ENCODE results near the gene PDPR. TPM values are rescaled to one million over a fixed set of nuclear protein-coding genes. Genes with fewer than 3 reads are reported as not detected.
A peak's percentile ranks its signal among the peaks of the same experiment; 100 is the strongest.
"Not testable (repeated sequence)": the region's sequence is repeated elsewhere in the genome, so short reads cannot be mapped to it uniquely, and the experiment has no call there.

PDPR gene
- total and polyA plus RNA-seq, 2 experiments from 2014 or later = 6.8 to 16.7 TPM

DNA sequence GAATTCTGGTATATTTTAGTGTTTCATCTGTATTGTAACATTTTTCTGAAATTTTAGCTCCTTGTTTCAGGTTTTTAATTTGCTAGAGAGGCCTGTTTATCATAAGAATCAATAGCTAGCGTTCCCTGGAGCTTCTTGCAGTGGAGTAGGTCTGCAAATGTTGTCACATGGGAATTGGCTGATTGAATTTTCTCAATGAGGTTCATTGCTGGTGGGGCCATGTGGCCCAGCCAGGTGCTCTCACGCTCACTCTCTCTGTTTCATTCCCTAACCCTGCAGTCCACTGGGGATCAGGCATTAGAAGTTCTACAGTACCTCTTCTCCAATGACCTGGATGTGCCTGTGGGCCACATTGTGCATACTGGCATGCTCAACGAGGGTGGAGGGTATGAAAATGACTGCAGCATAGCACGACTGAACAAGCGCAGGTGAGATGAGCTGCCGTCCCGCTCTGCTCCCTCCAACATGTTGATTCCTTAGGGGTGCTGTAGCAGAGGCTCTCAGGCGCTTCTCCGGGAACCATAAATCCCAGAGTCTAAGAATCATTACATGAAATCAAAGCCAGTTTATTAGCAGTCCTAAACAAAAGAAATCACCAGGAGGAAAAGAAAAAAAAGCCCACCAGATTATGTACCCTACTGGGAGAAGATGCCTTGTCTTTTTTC is 29.2 kb downstream of the PDPR start:
- 90% methylated on average over 9 of the region's 9 CpGs for WGBS (ENCODE audit: low lambda C conversion rate, missing lambda C conversion rate)
- not testable (repeated sequence) for DNase-seq (ENCODE audit: low spot score); H3K9me3 ChIP-seq (ENCODE audit: low read depth); H3K4me3 ChIP-seq; H3K27ac ChIP-seq; H3K27me3 ChIP-seq; H3K4me1 ChIP-seq (ENCODE audit: insufficient read depth); H3K4me2 ChIP-seq; H4K20me1 ChIP-seq (ENCODE audit: insufficient read depth, poor library complexity, severe bottlenecking); H2AFZ ChIP-seq; H3K79me2 ChIP-seq; H3K36me3 ChIP-seq (replicated peaks; ENCODE audit: insufficient read depth, low read depth); H3K9me2 ChIP-seq (replicated peaks; ENCODE audit: insufficient read depth)

DNA sequence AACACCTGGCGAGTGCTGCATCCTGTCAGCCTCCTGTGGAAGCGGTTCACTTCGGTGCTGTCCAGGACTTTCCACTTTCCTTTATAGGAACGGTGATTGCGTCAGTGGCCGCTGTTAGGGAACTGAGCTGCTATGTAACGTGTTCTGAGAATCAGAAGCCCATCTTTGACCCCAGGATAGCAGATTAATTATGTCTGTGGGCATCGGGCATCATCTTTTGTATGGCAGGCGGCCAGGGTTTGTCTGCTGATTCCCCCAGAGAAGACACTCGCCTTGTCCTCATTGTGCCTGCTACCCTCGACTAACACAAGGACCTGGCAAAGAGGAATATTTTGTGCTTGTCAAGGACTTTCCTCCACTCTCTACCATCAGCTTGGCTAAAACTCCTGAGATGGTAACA is 33.7 kb downstream of the PDPR start:
- WGBS (ENCODE audit: low lambda C conversion rate, missing lambda C conversion rate) = 94% methylated on average over 11 of the region's 11 CpGs
- H3K4me2 ChIP-seq; DNase-seq (ENCODE audit: low spot score); H3K27ac ChIP-seq; H3K27me3 ChIP-seq; H3K79me2 ChIP-seq; H4K20me1 ChIP-seq (ENCODE audit: insufficient read depth, poor library complexity, severe bottlenecking); H3K4me3 ChIP-seq; H3K36me3 ChIP-seq (replicated peaks; ENCODE audit: insufficient read depth, low read depth); H3K9me2 ChIP-seq (replicated peaks; ENCODE audit: insufficient read depth); H3K4me1 ChIP-seq (ENCODE audit: insufficient read depth); H3K9me3 ChIP-seq (ENCODE audit: low read depth); H2AFZ ChIP-seq: not testable (repeated sequence)

DNA sequence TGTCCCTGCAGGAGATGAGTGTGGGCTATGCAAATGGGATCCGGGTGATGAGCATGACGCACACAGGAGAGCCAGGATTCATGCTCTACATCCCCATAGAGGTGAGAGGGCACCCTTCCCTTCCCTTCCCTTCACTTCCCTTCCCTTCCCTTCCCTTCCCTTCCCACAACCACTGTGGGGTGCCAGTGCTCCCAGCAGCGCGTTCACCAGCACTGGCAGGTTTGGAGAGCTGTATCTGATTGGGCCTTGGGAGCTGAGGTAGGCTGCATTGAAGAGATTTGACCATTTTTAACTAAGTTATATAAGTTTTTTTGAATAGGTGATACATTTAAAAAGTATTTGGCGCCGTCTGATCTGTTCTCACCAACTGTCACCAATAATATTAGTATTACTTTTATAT is 34.3 kb downstream of the PDPR start:
- not testable (repeated sequence) for DNase-seq (ENCODE audit: low spot score); H3K79me2 ChIP-seq; H2AFZ ChIP-seq; H4K20me1 ChIP-seq (ENCODE audit: insufficient read depth, poor library complexity, severe bottlenecking); H3K4me2 ChIP-seq; H3K4me3 ChIP-seq; H3K27me3 ChIP-seq; H3K9me3 ChIP-seq (ENCODE audit: low read depth); H3K9me2 ChIP-seq (replicated peaks; ENCODE audit: insufficient read depth); H3K27ac ChIP-seq; H3K36me3 ChIP-seq (replicated peaks; ENCODE audit: insufficient read depth, low read depth)
- 95% methylated on average over 6 of the region's 6 CpGs for WGBS (ENCODE audit: low lambda C conversion rate, missing lambda C conversion rate)
- H3K4me1 ChIP-seq (ENCODE audit: insufficient read depth) = peaks cover 12% of the 10 kb centered on the region

DNA sequence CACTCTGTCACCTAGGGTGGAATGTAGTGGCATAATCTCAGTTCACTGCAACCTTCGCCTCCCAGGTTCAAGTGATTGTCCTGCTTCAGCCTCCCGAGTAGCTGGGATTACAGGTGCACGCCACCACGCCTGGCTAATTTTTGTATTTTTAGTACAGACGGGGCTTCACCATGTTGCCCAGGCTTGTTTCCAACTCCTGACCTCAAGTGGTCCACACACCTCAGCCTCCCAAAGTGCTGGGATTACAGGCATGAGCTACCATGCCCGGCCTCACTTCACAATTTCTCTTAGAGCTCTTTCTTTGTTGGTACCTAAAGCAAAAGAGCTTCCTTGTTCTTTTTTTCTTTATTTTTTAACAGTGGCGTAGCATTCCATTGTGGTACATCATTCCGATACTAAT is 35.2 kb downstream of the PDPR start:
- H3K79me2 ChIP-seq; H3K9me3 ChIP-seq (ENCODE audit: low read depth); H3K27ac ChIP-seq; H3K27me3 ChIP-seq; H4K20me1 ChIP-seq (ENCODE audit: insufficient read depth, poor library complexity, severe bottlenecking); H3K36me3 ChIP-seq (replicated peaks; ENCODE audit: insufficient read depth, low read depth); H3K9me2 ChIP-seq (replicated peaks; ENCODE audit: insufficient read depth); DNase-seq (ENCODE audit: low spot score); H3K4me2 ChIP-seq; H2AFZ ChIP-seq; H3K4me3 ChIP-seq: not testable (repeated sequence)
- WGBS (ENCODE audit: low lambda C conversion rate, missing lambda C conversion rate) = 98% methylated on average over 8 of the region's 8 CpGs
- H3K4me1 ChIP-seq (ENCODE audit: insufficient read depth) = peaks cover 13% of the 10 kb centered on the region

GRCh38 chr16:70151391-70151790 is 37.3 kb downstream of the PDPR start:
- no peak overlapping the region for H3K4me2 ChIP-seq
- TF ChIP-seq EZH2 (IDR thresholded peaks at IDR 0.05; ENCODE audit: borderline replicate concordance) (no peak), EZH2phosphoT487 (IDR thresholded peaks at IDR 0.05; ENCODE audit: low read depth, severe bottlenecking, unreplicated experiment) (no peak), CTCF (IDR thresholded peaks at IDR 0.05; ENCODE audit: poor library complexity) (no peak)
- H3K36me3 ChIP-seq (replicated peaks; ENCODE audit: insufficient read depth, low read depth) = no peaks in the 10 kb centered on the region
- no peaks in the 10 kb centered on the region for H3K27me3 ChIP-seq
- no peaks in the 10 kb centered on the region for H4K20me1 ChIP-seq (ENCODE audit: insufficient read depth, poor library complexity, severe bottlenecking)
- peak; percentile 4 for DNase-seq (ENCODE audit: low spot score)
- peak overlapping the region; percentile 88 for H3K27ac ChIP-seq
- H3K9me3 ChIP-seq (ENCODE audit: low read depth) = no peaks in the 10 kb centered on the region
- no peak overlapping the region for H3K4me3 ChIP-seq
- H3K9me2 ChIP-seq (replicated peaks; ENCODE audit: insufficient read depth) = no peaks in the 10 kb centered on the region
- no peaks in the 10 kb centered on the region for H3K79me2 ChIP-seq
- no peak overlapping the region for H2AFZ ChIP-seq
- WGBS (ENCODE audit: low lambda C conversion rate, missing lambda C conversion rate) = 91% methylated on average over 2 of the region's 2 CpGs
- H3K4me1 ChIP-seq (ENCODE audit: insufficient read depth) = peaks cover 13% of the 10 kb centered on the region
